Activated naive CD4-positive, alpha-beta T cell treated with Interleukin-2 at 50 U/mL for 16 hours (primary cell): Measurements from ENCODE around the gene ZBTB11.
"Not testable (repeated sequence)": the region's sequence is repeated elsewhere in the genome, so short reads cannot be mapped to it uniquely, and the experiment has no call there.

Experiments
- DNase-seq: peaks from one replicate; pipeline ENCODE4 v3.0.0-alpha.2; 2020

The ZBTB11 gene

GRCh38 chr3:101676765-101677435 is at the start of gene ZBTB11:
Gene ZBTB11, minus strand, starts transcription at chr3:101677132. Its CDS starts 218 bp downstream, at chr3:101676914.
- peak; percentile 100 for DNase-seq

- no peak for DNase-seq
Observed at GRCh38 chr3:101725890-101726275, 49.0 kb upstream of the ZBTB11 start.

GRCh38 chr3:101725194-101725889 is 48.4 kb upstream of the ZBTB11 start:
- peak; percentile 41 for DNase-seq

GRCh38 chr3:101724329-101725193 is 47.6 kb upstream of the ZBTB11 start, which contains the start of gene CEP97:
Gene CEP97, plus strand, starts transcription at chr3:101724614. Its CDS starts 63 bp downstream, at chr3:101724677.
- DNase-seq = peak; percentile 89

GRCh38 chr3:101722394-101723173 is 45.7 kb upstream of the ZBTB11 start:
- no peak for DNase-seq

GRCh38 chr3:101720851-101721840 is 44.2 kb upstream of the ZBTB11 start:
- peak; percentile 28 for DNase-seq

- DNase-seq = no peak
Observed at GRCh38 chr3:101719604-101720185, 42.8 kb upstream of the ZBTB11 start.

GRCh38 chr3:101718455-101718854 is 41.5 kb upstream of the ZBTB11 start:
- no peak for DNase-seq

- no peak for DNase-seq
Observed at GRCh38 chr3:101709126-101709525, 32.2 kb upstream of the ZBTB11 start.

- not testable (repeated sequence) for DNase-seq
Observed at GRCh38 chr3:101704639-101705038, 27.7 kb upstream of the ZBTB11 start.

- DNase-seq = no peak
Observed at GRCh38 chr3:101703169-101703568, 26.2 kb upstream of the ZBTB11 start.

- DNase-seq = no peak
Observed at GRCh38 chr3:101702726-101703125, 25.8 kb upstream of the ZBTB11 start.

GRCh38 chr3:101701696-101702634 is 25.0 kb upstream of the ZBTB11 start:
- no peak for DNase-seq

GRCh38 chr3:101695779-101696372 is 18.9 kb upstream of the ZBTB11 start:
- DNase-seq = peak; percentile 20

- not testable (repeated sequence) for DNase-seq
Observed at GRCh38 chr3:101694836-101695235, 17.9 kb upstream of the ZBTB11 start.

GRCh38 chr3:101693540-101693939 is 16.6 kb upstream of the ZBTB11 start:
- DNase-seq = peak; percentile 39

GRCh38 chr3:101691685-101692671 is 15.0 kb upstream of the ZBTB11 start:
- not testable (repeated sequence) for DNase-seq

- no peak for DNase-seq
Observed at GRCh38 chr3:101690972-101691371, 14.0 kb upstream of the ZBTB11 start.
